ENCODE results near the gene SNTB2. TPM values are rescaled to one million over a fixed set of nuclear protein-coding genes. Genes with fewer than 3 reads are reported as not detected.

Gene SNTB2
- total and polyA plus RNA-seq, 2 of the 4 experiments (the other 2 are of a cell fraction), result 23.5 to 47.5 TPM

DNA sequence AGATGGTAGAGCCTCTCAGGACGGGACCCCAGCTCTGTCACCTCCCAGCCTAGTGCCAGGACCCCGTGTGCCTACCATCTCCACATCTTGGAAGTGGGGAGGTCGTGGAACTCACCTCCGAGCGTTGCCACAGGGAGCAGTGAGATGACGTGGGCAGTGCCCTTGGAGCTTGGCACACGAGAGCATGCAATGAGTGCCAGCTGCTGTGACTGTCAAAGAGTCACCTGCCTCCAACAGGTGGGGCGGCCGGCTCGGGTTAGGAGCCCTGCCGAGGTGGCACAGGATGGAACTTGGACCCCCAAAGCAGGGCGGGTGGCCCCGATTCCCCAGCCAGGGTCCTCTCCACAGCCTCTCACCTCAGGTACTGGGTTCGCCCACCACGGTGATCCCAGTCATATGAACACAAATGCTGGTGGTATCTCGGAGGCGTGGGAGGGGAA is 129.7 kb downstream of the SNTB2 start:
- ChIA-PET CTCF (no interaction called here), POLR2A (ENCODE audit: unreplicated experiment) (no interaction called here)
- no peak overlapping the region for H3K4ac ChIP-seq (ENCODE audit: low read depth, low read length)
- peaks cover 36 to 82% of the 10 kb centered on the region in 2 experiments for H3K79me1 ChIP-seq (ENCODE audit: low read depth in 1 of 2, low read length in 2 of 2)
- H3K9me3 ChIP-seq (ENCODE audit: control insufficient read depth, insufficient read depth, low read length), result no peaks in the 10 kb centered on the region
- H4K8ac ChIP-seq (ENCODE audit: low read depth in 2 of 2, low read length in 2 of 2), result no peak overlapping the region
- peaks cover 4% of the 10 kb centered on the region; the same call in 1 of the 2 replicates for H3K9me1 ChIP-seq (ENCODE audit: insufficient read depth, low read length)
- H2BK15ac ChIP-seq (ENCODE audit: low read depth, low read length), result no peak overlapping the region
- BruUV-seq (replicated peaks), result no TSS peak
- no peak overlapping the region for H3K18ac ChIP-seq (ENCODE audit: low read depth, low read length)
- no peak overlapping the region for H4K5ac ChIP-seq (ENCODE audit: low read depth, low read length)
- H4K20me1 ChIP-seq (ENCODE audit: insufficient read depth, low read length), result peaks cover 39% of the 10 kb centered on the region
- H3K4me2 ChIP-seq (ENCODE audit: low read depth, low read length), result no peak overlapping the region
- H2BK120ac ChIP-seq (ENCODE audit: low read depth, low read length), result no peak overlapping the region
- no peak overlapping the region for H4K91ac ChIP-seq (ENCODE audit: insufficient read depth, low read depth, low read length)
- H3K9ac ChIP-seq (ENCODE audit: low read depth, low read length), result no peak overlapping the region
- in situ Hi-C loops (cut with MboI; ENCODE audit: low sequenced_read_pairs), result no loop called here
- no peak for DNase-seq
- dilution Hi-C loops (cut with HindIII; ENCODE audit: low sequenced_read_pairs, unreplicated experiment), result no loop called here
- no peak overlapping the region for H2AFZ ChIP-seq (replicated peaks; ENCODE audit: low read length, poor library complexity)
- intact Hi-C loops (cut with micrococcal nuclease), result no loop called here
- H3K27ac ChIP-seq (ENCODE audit: insufficient read depth, low read length), result no peak overlapping the region
- WGBS, 2 experiments (ENCODE audit: extremely low coverage in 2 of 2, insufficient read length in 1 of 2), result 93% methylated on average over 10 of the region's 17 CpGs; no CpG with 5 or more reads in 1 of the 2 experiments
- no peak overlapping the region for H2AK5ac ChIP-seq (ENCODE audit: low read depth, low read length)
- H3K56ac ChIP-seq (ENCODE audit: extremely low read depth, insufficient read depth, low read length), result no peak overlapping the region
- peak overlapping the region; percentile 55 for H2AK9ac ChIP-seq (replicated peaks; ENCODE audit: low read depth, low read length, poor library complexity)
- H2BK20ac ChIP-seq (ENCODE audit: low read depth, low read length), result no peak overlapping the region
- no peaks in the 10 kb centered on the region for H3K27me3 ChIP-seq (ENCODE audit: control insufficient read depth, insufficient read depth, low read length)
- no peak overlapping the region for H3K4me3 ChIP-seq (ENCODE audit: insufficient read depth, low read depth, low read length)
- H2BK5ac ChIP-seq (ENCODE audit: low read depth, low read length, poor library complexity, severe bottlenecking), result no peak overlapping the region
- H3K23ac ChIP-seq (ENCODE audit: low read depth, low read length), result no peak overlapping the region
- peaks cover 4% of the 10 kb centered on the region for H3K4me1 ChIP-seq (ENCODE audit: control insufficient read depth, insufficient read depth, low read length)
- no peak overlapping the region for H3K14ac ChIP-seq (replicated peaks; ENCODE audit: low read depth, low read length)
- ATAC-seq (ENCODE audit: low read depth), result no peak
- TF ChIP-seq CHD1 (IDR thresholded peaks at IDR 0.05; ENCODE audit: low read depth, low read length) (no peak), MAFK (IDR thresholded peaks at IDR 0.05; ENCODE audit: low read depth, low read length) (no peak), CTCF (conservative IDR thresholded peaks at IDR 0.05; ENCODE audit: low read depth, low read length) (no peak), POLR2A (IDR thresholded peaks at IDR 0.05; ENCODE audit: low read depth, low read length) (no peak), USF2 (IDR thresholded peaks at IDR 0.05; ENCODE audit: low read depth, low read length) (no peak), BHLHE40 (IDR thresholded peaks at IDR 0.05; ENCODE audit: low read depth, low read length) (no peak), RCOR1 (IDR thresholded peaks at IDR 0.05; ENCODE audit: insufficient replicate concordance, low read length) (no peak), CEBPB (IDR thresholded peaks at IDR 0.05; ENCODE audit: low read depth, low read length) (no peak), MAZ (IDR thresholded peaks at IDR 0.05; ENCODE audit: borderline replicate concordance, low read depth, low read length) (no peak), NFE2L2 (IDR thresholded peaks at IDR 0.05; ENCODE audit: low read depth, low read length) (no peak), RFX5 (IDR thresholded peaks at IDR 0.05; ENCODE audit: low read depth, low read length) (no peak), RAD21 (IDR thresholded peaks at IDR 0.05; ENCODE audit: low read length) (no peak), SMC3 (IDR thresholded peaks at IDR 0.05; ENCODE audit: low read depth, low read length) (no peak), FOS (IDR thresholded peaks at IDR 0.05; ENCODE audit: low read depth, low read length) (no peak), MXI1 (IDR thresholded peaks at IDR 0.05; ENCODE audit: borderline replicate concordance, low read depth, low read length) (no peak)
- TF ChIP-seq, protein P1, sequence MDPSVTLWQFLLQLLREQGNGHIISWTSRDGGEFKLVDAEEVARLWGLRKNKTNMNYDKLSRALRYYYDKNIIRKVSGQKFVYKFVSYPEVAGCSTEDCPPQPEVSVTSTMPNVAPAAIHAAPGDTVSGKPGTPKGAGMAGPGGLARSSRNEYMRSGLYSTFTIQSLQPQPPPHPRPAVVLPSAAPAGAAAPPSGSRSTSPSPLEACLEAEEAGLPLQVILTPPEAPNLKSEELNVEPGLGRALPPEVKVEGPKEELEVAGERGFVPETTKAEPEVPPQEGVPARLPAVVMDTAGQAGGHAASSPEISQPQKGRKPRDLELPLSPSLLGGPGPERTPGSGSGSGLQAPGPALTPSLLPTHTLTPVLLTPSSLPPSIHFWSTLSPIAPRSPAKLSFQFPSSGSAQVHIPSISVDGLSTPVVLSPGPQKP (IDR thresholded peaks at IDR 0.05; ENCODE audit: borderline replicate concordance, low read depth, low read length), result no peak
- peaks cover 65% of the 10 kb centered on the region for H3K36me3 ChIP-seq (ENCODE audit: control insufficient read depth, insufficient read depth, low read length)

All from IMR-90 (cell line).